KBM-7 (cell line): ENCODE data around the gene SPEM3.
A peak's percentile ranks its signal among the peaks of the same experiment; 100 is the strongest.

Experiments
- DNase-seq: peaks from one replicate; pipeline ENCODE4 v3.0.0-alpha.2; 2015
- in situ Hi-C: fragments of 300-500 bp; cut with MboI; formaldehyde crosslinking; loops from 2 replicates; pipeline ENCODE4 v1.14.3; 2020; ENCODE audit warnings: low sequenced_read_pairs, low pct_unique_long_range_greater_than_20kb, mixed read lengths

Gene SPEM3

GRCh38 chr17:7417056-7417655, 11.5 kb upstream of the SPEM3 start:
- DNase-seq, result no peak
- in situ Hi-C loops, result no loop called here

DNA sequence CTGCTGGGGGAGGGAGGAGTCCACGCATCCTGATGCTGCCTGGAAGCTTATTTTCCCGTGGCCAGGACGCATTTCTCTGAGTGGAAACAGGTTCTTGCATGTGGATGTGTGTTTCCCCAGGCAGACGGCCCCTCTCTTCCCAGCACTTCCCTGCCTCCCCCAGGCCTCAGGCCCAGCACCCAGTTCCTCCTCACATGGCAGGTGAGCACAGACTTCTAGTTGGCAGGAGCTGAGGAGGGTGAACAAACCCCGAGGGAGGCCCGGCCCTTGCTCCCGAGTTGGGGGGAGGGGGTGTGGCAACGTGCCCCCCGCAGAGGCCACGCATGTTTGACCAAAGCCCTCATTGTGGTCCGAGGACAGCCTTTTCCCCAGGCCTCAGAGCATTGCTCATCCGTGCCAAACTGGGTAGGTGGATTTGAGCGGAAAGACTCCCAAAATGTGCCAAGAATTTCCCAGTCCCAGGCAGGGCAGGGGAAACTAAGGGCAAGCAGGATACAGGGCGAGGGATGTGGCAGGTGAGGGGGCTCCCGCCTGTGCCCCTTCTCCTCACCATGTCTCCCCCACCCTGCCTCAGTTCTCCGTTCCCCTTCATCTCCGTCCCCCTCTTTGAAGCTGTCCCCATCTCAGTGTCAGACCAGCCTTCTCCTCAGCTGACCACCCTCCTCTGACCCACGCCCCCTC, 10.0 kb upstream of the SPEM3 start:
- DNase-seq, result no peak
- in situ Hi-C loops, result no loop called here

DNA sequence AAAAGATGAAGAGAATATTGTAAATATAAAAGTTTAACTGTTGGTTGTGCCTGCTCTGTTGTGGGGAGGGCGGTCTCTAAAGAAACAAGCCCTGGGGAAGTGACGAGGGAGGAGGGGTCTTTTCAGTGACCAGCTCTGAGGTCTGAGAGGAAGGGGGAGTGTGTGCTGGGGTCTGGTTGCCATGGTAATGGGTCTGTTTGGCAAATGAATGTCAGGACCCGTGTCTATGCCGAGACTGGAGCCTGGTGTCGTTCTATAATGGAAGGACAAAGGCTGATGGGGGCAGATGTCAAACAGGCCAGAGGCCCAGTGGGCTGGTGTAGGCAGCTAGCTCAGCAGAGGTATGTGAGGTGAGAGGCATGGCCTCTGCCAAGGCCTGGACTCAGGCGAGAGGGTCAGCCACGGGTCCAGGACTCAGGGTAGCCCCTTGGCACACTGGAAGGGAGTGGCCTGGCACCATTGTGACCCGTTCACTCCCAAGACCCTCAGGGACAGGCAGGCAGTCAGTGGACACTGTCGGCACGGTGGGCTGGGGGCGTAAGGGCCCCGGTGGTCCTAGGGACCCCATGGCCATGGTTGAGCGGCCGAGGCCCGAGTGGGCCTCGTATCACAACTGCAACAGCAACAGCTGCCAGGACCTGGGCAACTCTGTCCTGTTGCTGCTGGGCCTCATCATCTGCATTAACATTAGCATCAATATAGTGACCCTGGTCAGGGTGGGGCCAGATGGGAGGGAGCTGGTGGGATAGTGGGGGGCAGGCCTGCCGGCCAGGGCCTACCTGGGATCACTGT, 8.6 kb upstream of the SPEM3 start, which contains the start of gene SPEM1:
TSS of gene SPEM1 (plus strand) at position 506 of the 792 bp plus-strand sequence. CDS start at position 567, 61 bp downstream.
- in situ Hi-C loops, result no loop called here
- no peak for DNase-seq

- in situ Hi-C loops, result no loop called here
- DNase-seq, result no peak
Measured at GRCh38 chr17:7421186-7421585, 7.5 kb upstream of the SPEM3 start.

DNA sequence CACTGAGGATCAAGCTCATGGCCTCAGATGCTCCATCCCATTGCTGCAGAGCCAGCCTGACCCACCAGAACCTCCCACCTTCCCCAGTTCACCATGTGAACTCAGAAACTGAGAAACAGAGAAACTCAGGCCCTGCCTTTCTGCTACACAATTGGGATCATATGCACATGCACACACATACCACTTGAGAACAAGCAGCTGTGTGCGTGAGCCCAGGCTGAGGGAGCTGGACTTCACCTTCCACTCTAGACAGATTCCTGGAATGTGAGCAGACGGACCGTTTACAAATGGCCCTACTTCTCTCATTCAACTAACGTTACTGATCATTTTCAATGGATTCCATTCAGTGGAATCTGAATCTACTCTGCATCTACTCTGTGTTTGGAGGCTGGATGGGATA, 5.0 kb upstream of the SPEM3 start:
- DNase-seq, result no peak
- in situ Hi-C loops, result no loop called here

DNA sequence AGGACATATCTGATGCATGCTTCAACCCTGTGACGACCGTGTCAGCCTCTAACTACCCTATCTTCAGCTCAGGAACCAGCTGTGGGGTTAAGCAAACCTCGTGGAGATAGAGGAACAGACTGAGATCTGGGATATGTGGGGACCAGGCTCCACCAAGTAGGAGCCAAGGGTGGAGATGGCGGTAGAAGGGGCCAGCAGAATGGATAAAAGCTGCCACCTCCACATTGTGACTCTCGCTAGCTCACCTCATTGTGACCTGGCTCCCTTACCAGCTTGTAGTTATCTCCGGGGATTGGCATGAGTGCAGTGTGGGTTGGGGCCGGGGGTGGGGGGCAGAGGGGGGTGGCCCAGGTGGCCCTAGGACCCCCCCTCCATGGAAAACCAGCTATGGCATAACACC, 3.3 kb upstream of the SPEM3 start, which contains the start of gene SPEM2:
TSS of gene SPEM2 (plus strand) at position 301 of the 400 bp plus-strand sequence. CDS start at position 374, 73 bp downstream.
- in situ Hi-C loops, result no loop called here
- no peak for DNase-seq

GRCh38 chr17:7425756-7426155, 2.9 kb upstream of the SPEM3 start:
- in situ Hi-C loops, result no loop called here

DNA sequence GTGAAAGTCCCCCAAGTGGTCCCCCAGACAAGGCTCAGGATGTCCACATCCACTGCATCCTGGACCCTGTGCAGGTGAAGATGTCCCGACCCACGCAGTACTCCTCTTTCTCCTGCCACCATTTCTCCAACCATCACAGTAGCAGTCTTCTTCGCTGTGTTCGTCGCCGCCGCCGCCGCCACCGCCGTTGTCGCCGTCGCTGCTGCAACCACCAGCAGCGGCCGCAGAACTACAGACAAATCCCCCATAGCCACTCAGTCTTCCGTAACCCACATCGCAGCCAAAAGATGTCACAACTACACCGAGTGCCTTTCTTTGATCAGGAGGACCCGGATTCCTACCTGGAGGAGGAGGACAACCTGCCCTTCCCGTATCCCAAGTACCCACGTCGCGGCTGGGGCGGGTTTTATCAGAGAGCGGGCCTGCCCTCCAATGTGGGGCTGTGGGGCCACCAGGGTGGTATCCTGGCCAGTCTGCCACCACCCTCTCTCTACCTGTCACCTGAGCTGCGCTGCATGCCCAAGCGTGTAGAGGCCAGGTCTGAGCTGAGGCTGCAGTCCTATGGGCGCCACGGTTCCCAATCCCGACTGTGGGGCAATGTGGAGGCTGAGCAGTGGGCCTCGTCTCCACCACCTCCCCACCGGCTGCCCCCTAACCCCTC, 2.3 kb upstream of the SPEM3 start:
- in situ Hi-C loops, result no loop called here
- DNase-seq, result no peak

More at GRCh38 chr17:7425756-7426155, 2.9 kb upstream of the SPEM3 start:
- no peak for DNase-seq

GRCh38 chr17:7426896-7427489, 1.7 kb upstream of the SPEM3 start:
- DNase-seq, result no peak
- in situ Hi-C loops, result no loop called here

DNA sequence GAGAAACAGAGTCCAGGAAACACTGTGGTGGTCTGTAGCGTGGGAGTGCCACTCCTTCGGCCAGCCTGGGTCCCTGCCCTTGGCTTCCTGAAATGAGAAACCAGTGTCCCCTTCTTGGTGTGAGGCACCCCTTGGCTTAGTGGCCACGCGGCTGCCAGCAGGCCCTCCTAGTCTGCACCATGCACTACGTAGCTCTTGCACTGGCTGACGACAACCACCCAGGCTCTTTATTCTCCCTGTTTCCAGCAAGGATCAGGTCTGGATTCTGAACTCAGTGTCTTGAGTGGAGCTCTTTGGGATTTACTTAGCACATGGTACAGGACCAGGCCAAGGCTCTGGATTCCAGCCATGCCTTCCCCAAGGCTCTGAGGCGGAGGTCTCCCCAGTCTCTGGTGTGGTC, 1.1 kb upstream of the SPEM3 start:
- no peak for DNase-seq
- in situ Hi-C loops, result no loop called here

DNA sequence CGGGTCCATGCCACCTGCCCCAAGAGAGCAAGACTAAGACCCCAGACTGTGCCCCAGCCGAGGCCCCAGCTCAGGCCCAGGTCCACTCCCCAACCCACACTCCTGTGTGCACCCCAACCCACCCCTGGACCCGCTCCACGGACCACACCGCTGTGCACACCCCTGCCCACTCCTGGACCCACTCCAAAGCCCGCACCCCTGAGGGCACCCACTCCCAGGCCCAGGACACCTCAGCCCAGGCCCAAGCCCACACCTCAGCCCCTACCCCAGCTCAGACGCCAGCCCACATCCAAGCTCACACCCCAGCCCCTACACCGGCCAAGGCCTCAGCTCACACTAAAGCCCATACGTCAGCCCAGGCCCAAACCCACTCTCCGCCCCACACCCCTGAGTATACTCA, 1.1 kb downstream of the SPEM3 start:
- DNase-seq, result no peak
- in situ Hi-C loops, result no loop called here

DNA sequence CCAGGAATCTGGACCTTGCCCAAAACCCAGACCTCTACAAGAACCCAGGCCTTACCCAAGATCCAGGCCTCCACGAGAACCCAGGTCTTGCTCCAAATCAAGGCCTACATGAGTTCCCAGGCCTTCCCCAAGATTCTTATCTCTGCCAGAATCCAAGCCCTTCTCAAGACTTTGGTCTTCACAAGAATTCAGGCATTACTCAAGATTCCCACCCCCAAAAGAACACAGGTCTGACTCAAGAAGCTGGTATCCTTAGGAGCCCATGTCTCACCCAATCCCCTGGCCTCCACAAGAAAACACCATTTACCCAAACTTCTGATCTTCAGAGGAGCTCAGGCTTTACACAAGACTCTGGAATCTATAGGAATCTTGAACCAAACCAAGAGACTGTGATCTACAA, 2.6 kb downstream of the SPEM3 start:
- in situ Hi-C loops, result no loop called here

DNA sequence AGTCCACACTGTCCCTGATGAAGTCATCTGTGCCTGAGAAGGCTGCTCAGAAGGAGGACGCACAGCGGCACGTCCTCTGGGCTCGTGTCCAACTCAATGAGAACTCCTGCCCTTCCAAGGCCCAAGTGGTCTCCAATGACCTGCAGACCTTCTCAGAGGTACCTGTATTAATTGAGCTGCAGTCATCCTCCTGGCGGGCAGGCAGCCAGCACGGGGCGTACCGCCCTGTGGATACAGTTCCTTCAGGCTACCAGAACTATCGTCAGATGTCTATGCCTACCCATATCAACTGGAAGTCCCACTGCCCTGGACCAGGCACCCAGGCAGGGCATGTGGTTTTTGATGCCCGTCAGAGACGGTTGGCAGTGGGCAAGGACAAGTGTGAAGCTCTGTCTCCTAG, 3.6 kb downstream of the SPEM3 start:
- DNase-seq, result no peak
- in situ Hi-C loops, result no loop called here

More for the DNA sequence above, 2.6 kb downstream of the SPEM3 start:
- no peak for DNase-seq

DNA sequence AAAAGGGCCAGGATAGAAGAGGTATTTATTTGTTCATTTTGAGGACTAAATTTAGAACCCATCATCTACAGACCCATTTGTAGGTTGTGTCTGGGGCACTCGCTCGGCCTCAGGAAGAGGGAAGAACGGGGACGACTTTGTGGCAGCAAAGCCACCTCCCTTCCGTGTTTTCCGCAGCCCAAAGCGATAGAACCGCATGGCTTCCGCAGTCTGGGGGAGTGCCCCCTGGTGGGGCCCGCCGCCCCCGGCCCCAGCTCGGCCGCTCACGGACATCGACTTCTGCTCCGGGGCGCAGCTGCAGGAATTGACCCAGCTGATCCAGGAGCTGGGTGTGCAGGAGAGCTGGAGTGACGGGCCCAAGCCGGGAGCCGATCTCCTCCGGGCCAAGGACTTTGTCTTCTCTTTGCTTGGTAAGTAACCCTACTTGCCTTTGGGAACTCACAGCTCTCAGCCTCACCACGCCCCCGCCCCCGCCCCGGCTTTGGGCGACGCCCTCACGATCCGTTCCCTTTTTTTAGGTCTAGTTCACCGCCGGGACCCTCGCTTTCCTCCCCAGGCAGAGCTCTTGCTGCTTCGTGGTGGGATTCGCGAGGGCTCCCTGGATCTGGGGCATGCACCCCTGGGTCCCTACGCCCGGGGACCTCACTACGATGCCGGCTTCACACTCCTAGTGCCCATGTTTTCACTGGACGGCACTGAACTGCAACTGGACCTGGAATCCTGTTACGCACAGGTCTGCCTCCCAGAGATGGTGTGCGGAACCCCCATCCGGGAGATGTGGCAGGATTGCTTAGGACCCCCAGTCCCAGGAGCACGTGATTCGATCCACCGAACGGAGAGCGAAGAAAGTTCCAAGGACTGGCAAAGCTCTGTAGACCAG, 7.3 kb downstream of the SPEM3 start:
- in situ Hi-C loops, result no loop called here

GRCh38 chr17:7436556-7437368, 8.1 kb downstream of the SPEM3 start:
- DNase-seq, result peak; percentile 85
- in situ Hi-C loops, result no loop called here

More for the DNA sequence above, 7.3 kb downstream of the SPEM3 start:
- DNase-seq, result peak; percentile 87

DNA sequence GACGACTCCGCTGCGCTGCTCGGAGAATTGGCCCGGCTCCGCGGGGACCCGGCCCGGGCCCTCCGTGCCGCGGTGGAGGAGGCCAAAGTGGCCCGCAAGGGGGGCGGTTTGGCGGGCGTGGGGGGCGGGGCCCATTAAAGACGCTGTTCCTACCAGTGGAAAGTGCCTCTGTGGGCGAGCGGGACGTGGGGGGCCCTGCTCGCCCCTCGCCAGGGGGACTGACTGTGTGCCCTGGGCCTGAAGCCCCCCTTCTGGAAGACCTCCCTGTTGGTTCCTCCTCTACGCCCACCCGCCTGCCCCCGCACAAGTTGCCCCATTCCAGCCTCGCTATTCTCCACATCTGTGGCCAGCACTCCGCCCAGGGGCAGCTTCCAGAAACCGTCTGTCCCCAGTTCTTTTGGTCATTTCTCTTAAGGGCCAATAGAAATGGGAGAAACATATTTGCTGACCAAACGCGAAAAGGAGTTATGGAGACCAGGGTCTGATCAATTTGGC, 8.8 kb downstream of the SPEM3 start:
- DNase-seq, result no peak

DNA sequence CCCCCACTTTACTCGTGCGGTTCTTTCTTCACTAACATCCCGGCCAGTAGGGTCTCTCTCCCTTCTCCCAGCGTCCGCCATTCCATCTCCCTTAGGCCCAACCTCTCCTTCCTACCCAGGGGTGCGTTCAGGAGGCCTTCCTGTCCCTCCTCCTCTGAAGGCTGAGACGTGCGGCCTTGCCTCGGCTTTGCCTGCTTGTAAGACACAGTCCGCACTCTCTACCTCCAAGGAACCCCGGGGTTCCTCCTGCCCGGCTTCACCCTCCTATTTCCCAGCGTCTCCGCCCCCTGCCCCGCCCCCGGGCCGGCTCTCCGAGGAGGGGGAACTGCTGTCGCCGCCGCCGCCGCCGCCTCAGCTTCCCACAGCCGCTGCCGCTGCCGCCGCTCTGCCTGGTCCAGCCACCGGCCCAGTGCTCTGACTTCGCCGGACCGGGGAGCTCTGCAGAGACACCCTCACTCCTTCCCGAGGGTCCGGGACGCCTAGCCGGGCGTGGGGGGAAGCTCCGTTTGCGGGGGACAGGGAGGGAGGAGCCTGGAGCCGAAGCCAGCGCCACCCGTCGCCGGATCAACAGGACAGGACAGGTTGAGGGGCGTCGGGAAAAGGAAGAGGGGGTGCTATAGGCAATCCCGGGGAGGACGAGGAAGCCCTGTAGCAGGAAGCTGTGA, 9.4 kb downstream of the SPEM3 start:
- peak; percentile 68 for DNase-seq
- in situ Hi-C loops, result no loop called here

More for the DNA sequence above, 8.8 kb downstream of the SPEM3 start:
- in situ Hi-C loops, result no loop called here
